OCI-LY3 (cell line): ENCODE measurements around the gene HSF5.

Experiments used
- CTCF ChIP-seq: fragments of 200-600, 300-600 bp; sonication (generic); IDR thresholded peaks from 2 replicates; pipeline ENCODE4 v1.5.1; 2014; ENCODE audit warnings: antibody characterized with exemption, low read length, low read depth
- EZH2phosphoT487 ChIP-seq: fragments of 200-600 bp; shearing (Covaris generic); IDR thresholded peaks from 2 replicates; pipeline ENCODE4 v1.6.1; 2018; ENCODE audit warnings: antibody characterized with exemption, mixed run types, low read depth

GRCh38 chr17:58493506-58493905, 5.3 kb upstream of the HSF5 start:
- no peak for TF ChIP-seq CTCF
- no peak for TF ChIP-seq EZH2phosphoT487
